Muscle of leg (tissue), 11 donors: Measurements from ENCODE around the gene GK2. TPM values are rescaled to one million over a fixed set of nuclear protein-coding genes. Genes with fewer than 3 reads are reported as not detected.
A peak's percentile ranks its signal among the peaks of the same experiment; 100 is the strongest.

ENCODE experiments used
- DNase-seq: peaks from one replicate; pipeline ENCODE4 v3.0.0; 2013
- H3K27ac ChIP-seq: one replicate; pipeline ENCODE4 v1.5.1; 2013; ENCODE audit warnings: mild to moderate bottlenecking, low read length, control low read depth
- H3K27me3 ChIP-seq: one replicate; pipeline ENCODE4 v1.6.1; 2013; ENCODE audit warnings: low read length; ENCODE audit not compliant: control insufficient read depth, insufficient read depth
- H3K36me3 ChIP-seq: one replicate; pipeline ENCODE4 v1.6.1; 2013; ENCODE audit warnings: low read length; ENCODE audit not compliant: control insufficient read depth, insufficient read depth
- H3K4me1 ChIP-seq: one replicate; pipeline ENCODE4 v1.6.1; 2013; ENCODE audit warnings: low read length; ENCODE audit not compliant: control insufficient read depth, insufficient read depth
- H3K4me3 ChIP-seq: one replicate; pipeline ENCODE4 v1.5.1; 2013; ENCODE audit warnings: low read length, control low read depth
- H3K9me3 ChIP-seq: replicated peaks from 2 replicates; pipeline ENCODE4 v1.6.1; 2013; ENCODE audit warnings: low read depth, low read length; ENCODE audit not compliant: control insufficient read depth
- WGBS: methylation state at CpG from one replicate; pipeline ENCODE4 v1.1.5; 2013; ENCODE audit warnings: missing lambda C conversion rate; ENCODE audit not compliant: insufficient coverage; 5-methylcytosine and 5-hydroxymethylcytosine counted together
- polyA plus RNA-seq, 8 donors: library from polyadenylated mRNA; unstranded; fragments of 120-200 nt; gene quantifications; one replicate each; pipeline versions ENCODE4 v1.2.1 to v1.2.3, GENCODE V29; 2013; ENCODE audit warnings: inconsistent platforms in 1 of 8, low replicate concordance in 1 of 8; ENCODE audit not compliant: insufficient read length in 8 of 8, insufficient read depth in 1 of 8
- total RNA-seq: library from RNA; stranded (reverse); fragments of 120-200 nt; gene quantifications from one replicate; pipeline ENCODE4 v1.2.4, GENCODE V29; 2013

The GK2 gene
- total and polyA plus RNA-seq, 9 donors: 0.04 TPM; not detected in 8

DNA sequence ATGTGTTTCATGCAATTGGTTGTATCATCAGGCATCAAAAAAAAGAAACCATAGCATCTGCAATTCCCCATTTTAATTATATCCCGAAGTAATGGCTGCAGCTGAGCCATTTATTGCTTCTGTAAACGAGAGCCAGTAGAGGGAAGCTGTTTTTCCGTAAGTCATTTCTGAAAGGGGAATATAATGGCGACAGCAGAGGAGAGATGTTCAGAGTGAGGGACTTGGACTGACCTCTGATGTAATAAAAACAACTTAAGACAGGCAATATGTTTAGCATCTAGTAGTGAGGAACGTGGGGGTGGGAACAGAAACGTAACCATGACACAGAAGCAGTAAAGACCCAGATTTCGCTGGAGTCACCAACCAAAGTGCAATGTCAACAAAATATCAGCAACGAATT lies 50.7 kb downstream of the GK2 start:
- Histone ChIP-seq H3K9me3 (no peaks in the 10 kb centered on the region), H3K4me1 (no peaks in the 10 kb centered on the region), H3K4me3 (no peak overlapping the region), H3K36me3 (no peaks in the 10 kb centered on the region), H3K27ac (no peak overlapping the region), H3K27me3 (no peaks in the 10 kb centered on the region)
- peak; percentile 45 for DNase-seq
- WGBS: 30% methylated on average over 3 of the region's 8 CpGs

Other genes with a start within 250 kb of the GK2 start
- gene NAA11, start 82.2 kb downstream of the GK2 start, total RNA-seq: 0.13 TPM
- under 1 TPM; 0.10 to 0.88 (median 0.32) TPM for gene NAA11, start 82.2 kb downstream of the GK2 start, polyA plus RNA-seq